ENCODE data around the gene ZNF740. TPM values are rescaled to one million over a fixed set of nuclear protein-coding genes. Genes with fewer than 3 reads are reported as not detected.
"Not testable (repeated sequence)": the region's sequence is repeated elsewhere in the genome, so short reads cannot be mapped to it uniquely, and the experiment has no call there.

ZNF740 gene
- polyA plus RNA-seq, 1 donor, result 23.7 TPM

DNA sequence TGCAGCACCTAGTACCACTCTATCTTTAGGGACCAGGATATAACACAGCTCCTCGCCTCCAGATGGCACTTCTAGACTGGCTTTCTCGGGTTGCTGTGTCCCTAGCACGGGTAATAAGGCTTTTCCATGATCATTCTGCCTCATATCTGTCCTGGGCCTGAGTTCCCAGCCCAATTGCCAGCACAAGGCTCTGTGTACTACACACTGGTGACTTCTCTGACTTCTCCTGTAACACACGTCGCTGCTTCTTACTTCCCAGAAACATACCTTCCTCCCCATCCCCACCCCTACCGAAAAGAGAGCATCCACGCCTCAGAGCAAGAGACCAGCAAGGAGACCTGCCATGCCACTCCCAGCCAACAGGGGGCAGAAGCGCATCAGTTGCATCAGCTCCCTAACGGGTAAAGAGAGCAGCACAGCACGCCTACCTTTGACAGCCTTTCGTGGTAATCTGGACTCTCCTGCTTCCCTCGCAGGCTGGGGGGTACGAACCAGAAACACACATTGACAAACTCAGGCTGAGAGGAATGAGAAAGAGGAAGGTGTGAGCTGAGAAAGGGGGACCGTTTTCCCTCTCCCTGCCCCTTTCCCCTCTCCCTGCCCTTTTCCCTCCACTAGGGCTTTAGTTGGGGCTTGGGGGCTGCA, 21.2 kb upstream of the ZNF740 start:
- H3K36me3 ChIP-seq (ENCODE audit: control insufficient read depth, insufficient read depth, low read length), result peaks cover 3% of the 10 kb centered on the region
- WGBS (ENCODE audit: insufficient coverage, low lambda C conversion rate), result no CpG with 5 or more reads among the region's 14 CpGs
- no peaks in the 10 kb centered on the region for H3K27me3 ChIP-seq (ENCODE audit: control insufficient read depth, insufficient read depth, low read length)
- H3K27ac ChIP-seq (ENCODE audit: low read length), result no peak overlapping the region
- no peak overlapping the region for H3K4me3 ChIP-seq (ENCODE audit: low read length)
- H3K9me3 ChIP-seq (ENCODE audit: control insufficient read depth, low read depth, low read length), result no peaks in the 10 kb centered on the region
- no peaks in the 10 kb centered on the region for H3K4me1 ChIP-seq (ENCODE audit: control insufficient read depth, insufficient read depth, low read length)
- peak; percentile 57 to 59 for DNase-seq

DNA sequence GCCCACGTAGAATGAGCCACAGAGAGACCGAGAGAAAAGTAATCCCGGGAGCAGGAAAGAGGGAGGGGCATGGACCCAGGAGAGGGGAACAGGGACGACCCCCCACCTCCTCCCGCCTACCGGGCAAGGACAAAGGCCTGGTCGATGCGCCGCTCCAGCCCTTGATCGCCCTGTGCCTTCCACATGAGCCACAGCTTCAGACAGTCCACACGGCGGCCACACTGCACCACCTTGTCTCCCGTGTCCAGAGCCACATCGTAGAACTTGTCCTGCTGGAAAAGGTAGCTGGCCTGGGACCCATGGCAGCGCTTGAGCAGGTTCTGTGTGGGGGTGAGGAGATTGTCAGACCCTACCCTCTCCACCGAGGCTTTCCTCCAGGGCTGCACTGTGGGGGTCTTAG, 20.5 kb upstream of the ZNF740 start:
- no peaks in the 10 kb centered on the region for H3K27me3 ChIP-seq (ENCODE audit: control insufficient read depth, insufficient read depth, low read length)
- no peak overlapping the region for H3K27ac ChIP-seq (ENCODE audit: low read length)
- no peaks in the 10 kb centered on the region for H3K4me1 ChIP-seq (ENCODE audit: control insufficient read depth, insufficient read depth, low read length)
- no peak overlapping the region for H3K4me3 ChIP-seq (ENCODE audit: low read length)
- DNase-seq, result no peak
- H3K36me3 ChIP-seq (ENCODE audit: control insufficient read depth, insufficient read depth, low read length), result peaks cover 3% of the 10 kb centered on the region
- 93% methylated on average over 2 of the region's 16 CpGs for WGBS (ENCODE audit: insufficient coverage, low lambda C conversion rate)
- H3K9me3 ChIP-seq (ENCODE audit: control insufficient read depth, low read depth, low read length), result no peaks in the 10 kb centered on the region

DNA sequence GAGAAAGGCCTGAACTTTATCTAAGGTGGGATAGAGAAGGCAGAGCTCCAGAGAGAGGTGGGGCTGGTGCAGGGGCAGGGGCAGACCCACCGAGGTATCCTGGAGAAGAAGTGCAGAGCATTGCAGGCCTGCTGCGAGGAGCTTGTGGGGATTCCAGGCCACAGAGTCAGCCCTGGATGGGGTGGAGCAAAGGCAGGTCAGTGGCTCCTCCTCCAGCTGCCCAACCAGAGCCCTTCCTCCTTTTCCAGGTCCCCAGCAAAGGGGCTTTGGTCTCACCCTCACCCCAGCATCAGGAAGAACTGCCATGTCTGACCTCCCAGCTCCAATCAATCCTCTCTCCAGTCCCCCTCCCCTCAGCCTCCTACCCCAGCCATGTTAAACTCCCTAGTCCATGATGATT, 19.8 kb upstream of the ZNF740 start:
- WGBS (ENCODE audit: insufficient coverage, low lambda C conversion rate), result no CpG with 5 or more reads among the region's 2 CpGs
- H3K27ac ChIP-seq (ENCODE audit: low read length), result no peak overlapping the region

DNA sequence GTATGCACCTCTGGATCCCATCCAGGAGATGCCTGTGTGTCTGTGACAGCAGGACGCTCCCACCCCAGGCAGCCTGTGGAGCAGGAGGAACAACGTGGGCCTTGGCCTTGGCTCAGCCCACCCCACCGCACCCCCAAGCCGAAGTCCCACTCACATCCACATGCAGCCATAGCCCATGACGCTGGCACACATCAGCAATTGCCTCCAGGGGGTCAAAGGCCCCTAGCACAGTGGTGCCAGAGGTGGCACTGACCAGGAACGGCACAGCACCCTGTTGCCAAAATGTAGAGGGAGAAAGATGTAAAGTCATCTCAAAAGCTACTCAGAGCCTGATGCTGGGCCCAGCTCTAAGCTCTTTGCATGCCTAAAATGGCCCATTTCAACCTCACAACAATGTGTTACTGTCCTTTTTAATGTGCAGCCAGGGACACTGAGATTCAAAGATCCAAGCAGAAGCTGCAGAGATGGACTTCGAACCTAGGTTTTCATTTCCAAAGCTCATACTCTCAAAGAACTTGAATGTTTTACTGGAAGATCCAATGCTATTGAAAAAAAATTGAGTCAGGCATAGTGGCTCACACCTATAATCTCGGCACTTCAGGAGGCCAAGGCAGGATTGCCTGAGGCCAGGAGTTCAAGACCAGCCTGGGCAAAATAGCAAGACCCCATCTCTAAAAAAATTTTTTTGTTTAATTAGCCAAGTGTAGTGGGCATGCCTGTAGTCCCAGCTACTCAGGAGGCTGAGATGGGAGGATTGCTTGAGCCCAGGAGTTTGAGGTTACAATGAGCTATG, 19.2 kb upstream of the ZNF740 start:
- WGBS (ENCODE audit: insufficient coverage, low lambda C conversion rate), result no CpG with 5 or more reads among the region's 8 CpGs
- Histone ChIP-seq H3K27me3 (ENCODE audit: control insufficient read depth, insufficient read depth, low read length) (no peaks in the 10 kb centered on the region), H3K9me3 (ENCODE audit: control insufficient read depth, low read depth, low read length) (no peaks in the 10 kb centered on the region), H3K36me3 (ENCODE audit: control insufficient read depth, insufficient read depth, low read length) (peaks cover 3% of the 10 kb centered on the region), H3K27ac (ENCODE audit: low read length) (no peak overlapping the region), H3K4me3 (ENCODE audit: low read length) (no peak overlapping the region), H3K4me1 (ENCODE audit: control insufficient read depth, insufficient read depth, low read length) (no peaks in the 10 kb centered on the region)
- no peak for DNase-seq

More for the DNA sequence above, 19.8 kb upstream of the ZNF740 start:
- no peaks in the 10 kb centered on the region for H3K27me3 ChIP-seq (ENCODE audit: control insufficient read depth, insufficient read depth, low read length)
- H3K9me3 ChIP-seq (ENCODE audit: control insufficient read depth, low read depth, low read length), result no peaks in the 10 kb centered on the region
- peaks cover 3% of the 10 kb centered on the region for H3K36me3 ChIP-seq (ENCODE audit: control insufficient read depth, insufficient read depth, low read length)
- H3K4me3 ChIP-seq (ENCODE audit: low read length), result no peak overlapping the region
- DNase-seq, result no peak
- no peaks in the 10 kb centered on the region for H3K4me1 ChIP-seq (ENCODE audit: control insufficient read depth, insufficient read depth, low read length)

DNA sequence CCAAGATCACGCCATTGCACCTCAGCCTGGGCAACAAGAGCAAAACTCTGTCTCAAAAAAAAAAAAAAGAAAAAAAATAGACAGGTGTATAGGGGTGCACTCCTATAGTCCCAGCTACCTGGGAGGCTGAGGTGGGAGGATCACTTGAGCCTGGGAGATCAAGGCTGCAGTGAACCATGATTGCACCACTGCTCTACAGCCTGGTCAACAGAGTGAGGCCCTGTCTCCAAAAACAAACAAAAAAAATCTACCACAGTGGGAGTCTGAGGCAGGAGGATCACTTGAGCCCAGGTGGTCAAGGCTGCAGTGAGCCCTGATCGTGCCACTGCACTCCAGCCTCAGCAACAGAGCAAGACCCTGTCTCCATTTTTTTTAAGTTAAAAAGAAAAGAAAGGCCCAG, 17.5 kb upstream of the ZNF740 start:
- H3K4me1 ChIP-seq (ENCODE audit: control insufficient read depth, insufficient read depth, low read length); H3K27ac ChIP-seq (ENCODE audit: low read length); H3K9me3 ChIP-seq (ENCODE audit: control insufficient read depth, low read depth, low read length); DNase-seq; H3K27me3 ChIP-seq (ENCODE audit: control insufficient read depth, insufficient read depth, low read length); H3K36me3 ChIP-seq (ENCODE audit: control insufficient read depth, insufficient read depth, low read length); H3K4me3 ChIP-seq (ENCODE audit: low read length): not testable (repeated sequence)
- no CpG with 5 or more reads among the region's 2 CpGs for WGBS (ENCODE audit: insufficient coverage, low lambda C conversion rate)

DNA sequence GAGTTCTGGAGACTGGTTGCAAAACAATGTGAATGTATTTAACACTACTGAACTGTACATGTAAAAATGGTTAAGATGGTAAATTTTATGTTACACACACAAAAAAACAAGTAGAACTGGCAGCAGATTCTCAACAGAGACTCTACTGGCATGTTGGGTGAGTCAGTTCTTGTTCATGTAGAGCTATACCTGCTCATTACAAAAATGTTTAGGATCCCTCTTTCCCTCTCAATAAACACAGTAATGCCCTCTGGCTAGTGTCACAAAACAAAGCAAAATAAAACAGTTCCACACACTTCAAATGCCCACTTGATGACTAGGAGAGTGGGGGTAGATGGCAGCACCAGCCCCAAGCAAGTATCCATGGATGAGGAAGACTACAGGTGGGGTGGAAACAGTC, 13.7 kb upstream of the ZNF740 start:
- H3K27me3 ChIP-seq (ENCODE audit: control insufficient read depth, insufficient read depth, low read length), result no peaks in the 10 kb centered on the region
- H3K4me1 ChIP-seq (ENCODE audit: control insufficient read depth, insufficient read depth, low read length), result no peaks in the 10 kb centered on the region
- H3K27ac ChIP-seq (ENCODE audit: low read length), result no peak overlapping the region
- peaks cover 21% of the 10 kb centered on the region for H3K36me3 ChIP-seq (ENCODE audit: control insufficient read depth, insufficient read depth, low read length)
- no peak overlapping the region for H3K4me3 ChIP-seq (ENCODE audit: low read length)
- DNase-seq, result no peak
- no peaks in the 10 kb centered on the region for H3K9me3 ChIP-seq (ENCODE audit: control insufficient read depth, low read depth, low read length)

DNA sequence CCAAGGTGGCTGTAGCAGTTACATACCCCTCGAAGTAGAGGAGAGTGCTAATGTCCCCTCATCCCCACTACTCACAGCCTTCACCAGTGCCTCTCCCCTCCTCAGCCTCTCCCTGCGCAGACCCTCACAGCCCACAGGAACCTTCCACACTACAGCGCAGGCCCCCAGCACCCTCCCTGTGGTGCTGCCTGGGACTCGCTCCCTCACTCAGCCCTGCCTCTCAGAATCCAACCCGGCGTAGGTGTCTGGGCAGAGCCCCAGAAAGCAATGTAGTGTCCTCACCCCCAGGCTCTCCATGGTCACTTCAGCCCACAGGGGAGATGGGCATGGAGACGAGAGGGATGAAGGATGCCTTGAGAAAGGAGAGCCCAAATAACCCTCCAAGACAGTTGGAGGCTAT, 10.9 kb upstream of the ZNF740 start:
- no peaks in the 10 kb centered on the region for H3K27me3 ChIP-seq (ENCODE audit: control insufficient read depth, insufficient read depth, low read length)
- DNase-seq, result no peak
- H3K27ac ChIP-seq (ENCODE audit: low read length), result no peak overlapping the region
- H3K4me1 ChIP-seq (ENCODE audit: control insufficient read depth, insufficient read depth, low read length), result peaks cover 3% of the 10 kb centered on the region
- H3K36me3 ChIP-seq (ENCODE audit: control insufficient read depth, insufficient read depth, low read length), result peaks cover 27% of the 10 kb centered on the region
- no peak overlapping the region for H3K4me3 ChIP-seq (ENCODE audit: low read length)
- no CpG with 5 or more reads among the region's 7 CpGs for WGBS (ENCODE audit: insufficient coverage, low lambda C conversion rate)
- no peaks in the 10 kb centered on the region for H3K9me3 ChIP-seq (ENCODE audit: control insufficient read depth, low read depth, low read length)

DNA sequence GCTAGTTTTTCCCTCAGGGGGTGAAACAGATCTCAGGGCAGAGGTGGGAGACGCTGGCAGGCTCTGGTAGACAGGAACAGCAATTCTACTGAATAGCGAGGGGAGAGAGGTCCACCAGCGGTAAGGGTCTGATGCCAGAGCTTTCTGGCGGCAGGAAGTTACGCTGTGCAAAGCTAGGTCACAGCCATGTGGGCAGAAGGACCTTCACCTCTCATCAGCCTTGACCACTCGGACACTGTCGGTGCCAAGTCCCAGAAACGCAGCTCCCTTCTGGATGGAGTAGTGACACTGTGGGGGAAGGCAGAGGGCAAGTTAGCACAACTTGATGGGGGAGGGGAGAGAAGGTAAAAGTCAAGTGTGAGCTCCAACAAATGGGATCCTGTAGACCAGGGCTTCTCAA, 10.3 kb upstream of the ZNF740 start:
- no peaks in the 10 kb centered on the region for H3K9me3 ChIP-seq (ENCODE audit: control insufficient read depth, low read depth, low read length)
- no CpG with 5 or more reads among the region's 8 CpGs for WGBS (ENCODE audit: insufficient coverage, low lambda C conversion rate)
- DNase-seq, result no peak
- no peak overlapping the region for H3K27ac ChIP-seq (ENCODE audit: low read length)
- no peak overlapping the region for H3K4me3 ChIP-seq (ENCODE audit: low read length)
- H3K4me1 ChIP-seq (ENCODE audit: control insufficient read depth, insufficient read depth, low read length), result peaks cover 8% of the 10 kb centered on the region
- H3K27me3 ChIP-seq (ENCODE audit: control insufficient read depth, insufficient read depth, low read length), result no peaks in the 10 kb centered on the region
- peaks cover 27% of the 10 kb centered on the region for H3K36me3 ChIP-seq (ENCODE audit: control insufficient read depth, insufficient read depth, low read length)

DNA sequence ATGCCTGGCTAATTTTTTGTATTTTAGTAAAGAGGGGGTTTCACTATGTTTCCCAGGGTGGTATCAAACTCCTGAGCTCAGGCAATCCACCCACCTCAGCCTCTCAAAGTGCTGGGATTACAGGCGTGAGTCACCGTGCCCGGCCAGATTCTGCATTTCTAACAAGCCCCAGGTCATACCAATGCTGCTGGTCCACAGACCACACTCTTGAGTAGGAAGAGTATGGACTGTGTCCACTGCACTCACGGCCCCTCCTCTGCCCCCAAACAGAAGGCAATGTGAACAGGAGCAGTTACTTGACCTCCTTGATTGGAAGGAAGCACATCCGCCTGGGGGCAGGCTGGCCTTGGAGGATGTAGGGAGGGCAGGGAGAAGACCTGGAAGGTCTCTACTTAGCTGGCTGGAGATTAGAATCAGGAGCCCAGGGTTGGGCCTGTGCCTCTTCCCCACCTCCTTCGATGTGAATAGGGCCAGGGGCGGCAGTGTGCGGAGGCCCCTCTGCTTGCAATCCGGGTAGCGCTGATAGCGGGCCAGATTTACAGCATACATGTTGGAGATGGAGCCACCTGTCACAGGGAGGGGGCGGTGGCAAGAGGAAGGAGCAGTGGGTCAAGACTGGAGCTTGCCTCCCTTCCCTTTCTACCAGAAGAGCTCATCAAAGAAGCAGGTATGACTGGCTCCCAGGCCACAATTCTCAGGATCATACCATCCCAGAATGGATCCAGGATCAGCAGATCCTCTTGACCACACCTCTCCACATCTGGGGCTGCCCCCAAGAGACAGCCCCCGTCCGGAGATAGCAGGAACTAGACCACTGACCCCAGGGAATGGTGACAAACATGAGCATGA, 9.4 kb upstream of the ZNF740 start:
- no CpG with 5 or more reads among the region's 14 CpGs for WGBS (ENCODE audit: insufficient coverage, low lambda C conversion rate)
- no peaks in the 10 kb centered on the region for H3K27me3 ChIP-seq (ENCODE audit: control insufficient read depth, insufficient read depth, low read length)
- H3K27ac ChIP-seq (ENCODE audit: low read length), result no peak overlapping the region
- peaks cover 27% of the 10 kb centered on the region for H3K36me3 ChIP-seq (ENCODE audit: control insufficient read depth, insufficient read depth, low read length)
- H3K9me3 ChIP-seq (ENCODE audit: control insufficient read depth, low read depth, low read length), result no peaks in the 10 kb centered on the region
- no peak for DNase-seq
- peaks cover 11% of the 10 kb centered on the region for H3K4me1 ChIP-seq (ENCODE audit: control insufficient read depth, insufficient read depth, low read length)
- H3K4me3 ChIP-seq (ENCODE audit: low read length), result no peak overlapping the region

DNA sequence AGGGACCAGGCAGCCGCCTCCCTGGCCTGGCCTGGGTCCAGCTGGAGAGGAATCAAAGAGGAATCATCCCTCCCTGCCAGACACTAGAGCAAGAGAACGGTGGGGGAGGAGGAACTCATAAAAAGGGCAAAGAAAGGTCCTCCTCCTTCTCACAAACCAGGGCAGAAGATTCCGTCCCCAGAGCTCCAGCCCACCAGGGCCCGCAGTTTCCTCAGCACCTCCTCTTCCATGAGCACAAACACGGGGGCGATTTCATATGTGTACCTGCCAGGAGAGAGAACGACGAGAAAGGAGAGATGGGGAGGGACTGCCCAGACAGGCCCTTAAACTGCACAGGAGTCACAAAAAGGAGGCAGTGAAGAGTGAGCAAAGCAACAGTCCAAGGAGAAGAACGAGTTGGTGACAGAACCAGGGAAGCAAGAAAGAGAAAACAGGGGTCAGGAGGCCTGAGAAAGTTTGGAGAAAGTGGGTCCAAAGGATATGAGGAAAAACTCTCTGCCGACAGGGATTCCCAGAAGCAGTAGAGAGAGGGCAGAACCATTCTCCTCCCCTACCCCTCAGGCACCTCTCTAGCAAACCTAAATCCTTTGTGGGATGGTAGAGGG, 8.7 kb upstream of the ZNF740 start:
- Histone ChIP-seq H3K36me3 (ENCODE audit: control insufficient read depth, insufficient read depth, low read length) (peaks cover 27% of the 10 kb centered on the region), H3K4me3 (ENCODE audit: low read length) (no peak overlapping the region), H3K27ac (ENCODE audit: low read length) (no peak overlapping the region), H3K27me3 (ENCODE audit: control insufficient read depth, insufficient read depth, low read length) (no peaks in the 10 kb centered on the region), H3K9me3 (ENCODE audit: control insufficient read depth, low read depth, low read length) (no peaks in the 10 kb centered on the region), H3K4me1 (ENCODE audit: control insufficient read depth, insufficient read depth, low read length) (peaks cover 11% of the 10 kb centered on the region)
- 92% methylated on average over 2 of the region's 10 CpGs for WGBS (ENCODE audit: insufficient coverage, low lambda C conversion rate)
- no peak for DNase-seq

Data from large intestine (tissue), 3 donors.